ENCODE results near the gene C20orf144.
"Not testable (repeated sequence)": the region's sequence is repeated elsewhere in the genome, so short reads cannot be mapped to it uniquely, and the experiment has no call there.

Gene C20orf144

DNA sequence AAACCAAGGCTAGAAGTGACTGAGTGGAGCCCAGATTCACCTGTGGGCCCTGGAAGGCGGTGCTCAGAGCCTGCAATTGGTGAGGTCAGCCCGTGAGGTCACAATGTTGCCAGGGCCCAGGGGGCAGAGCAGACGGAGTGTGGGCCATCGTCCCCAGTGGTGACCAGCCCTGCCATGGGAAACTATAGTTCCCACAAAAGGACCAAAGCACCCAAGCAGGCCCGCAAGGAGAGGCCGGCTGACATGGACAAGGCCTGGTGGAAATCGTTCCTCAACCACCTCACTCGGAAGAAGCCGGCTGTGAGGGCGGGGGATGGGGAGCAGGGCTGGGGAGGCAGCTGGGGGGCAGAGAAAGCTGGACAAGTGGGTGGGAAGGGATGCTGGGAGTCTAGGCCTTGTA is at the start of gene C20orf144:
Gene C20orf144 (plus strand): TSS at position 156 of the 400 bp plus-strand sequence. CDS start 19 bp downstream, at position 175.
- in situ Hi-C loops (cut with HindIII; ENCODE audit: low sequenced_read_pairs): no loop called here

DNA sequence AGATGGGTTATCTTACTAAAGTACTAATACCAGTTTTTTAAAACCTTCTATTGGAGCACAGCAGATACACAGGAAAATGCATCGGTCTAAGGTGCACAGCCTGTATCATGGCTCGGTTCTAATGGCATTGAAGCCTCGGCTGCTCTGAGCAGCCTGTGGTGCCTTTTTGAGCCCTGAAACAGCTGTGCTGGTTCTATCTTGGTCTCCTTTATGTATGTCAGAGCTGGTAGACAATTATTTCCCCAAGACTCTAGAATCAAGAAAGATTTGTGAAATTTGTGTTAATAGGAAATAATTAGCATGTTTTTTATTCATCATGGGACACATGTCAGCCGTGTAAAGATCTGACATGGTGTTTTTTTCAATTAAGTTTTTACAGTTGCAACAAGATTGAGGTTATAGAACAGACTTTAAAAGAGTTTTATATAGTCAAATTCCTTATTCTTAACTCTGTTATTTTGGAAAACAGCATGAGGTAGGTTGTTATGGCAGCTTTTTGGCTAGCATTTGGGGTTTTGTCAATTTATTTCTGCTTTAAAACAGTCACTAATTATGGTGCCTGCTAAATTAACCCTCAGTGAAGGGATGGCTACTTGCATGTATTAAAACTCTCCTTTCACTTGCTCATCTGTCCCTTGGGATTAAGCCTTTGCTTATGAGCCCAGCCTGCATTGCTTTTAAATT is 40.3 kb upstream of the C20orf144 start:
- in situ Hi-C loops (cut with HindIII; ENCODE audit: low sequenced_read_pairs): no loop called here

DNA sequence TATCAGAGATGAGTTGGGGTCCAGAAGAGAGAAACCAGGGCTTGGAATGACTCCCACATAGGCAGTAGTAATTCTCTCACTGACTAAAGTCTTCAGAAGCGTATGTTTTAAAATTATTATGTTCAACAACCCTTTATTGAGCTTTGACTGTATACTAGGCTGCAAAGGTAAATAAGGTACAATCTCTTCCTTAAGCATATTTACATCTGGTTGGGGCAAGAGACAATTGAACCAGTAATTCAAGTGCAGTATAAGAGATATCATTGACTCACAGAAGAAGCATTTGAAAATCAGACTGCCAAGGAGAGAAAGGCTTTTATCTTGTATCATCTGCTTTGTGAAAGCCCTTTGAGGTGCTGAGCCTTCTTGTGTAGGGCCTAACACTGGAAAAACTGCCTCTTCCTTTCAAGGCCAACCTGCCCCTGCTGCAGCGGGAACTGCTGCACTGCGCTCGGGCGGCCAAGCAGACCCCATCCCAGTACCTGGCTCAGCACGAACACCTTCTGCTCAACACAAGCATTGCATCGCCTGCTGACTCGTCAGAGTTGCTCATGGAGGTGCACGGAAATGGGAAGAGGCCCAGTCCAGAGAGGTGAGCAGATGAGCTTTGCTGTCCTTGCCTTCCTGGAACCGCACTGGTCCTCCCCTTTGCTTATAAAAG is 39.3 kb upstream of the C20orf144 start:
- in situ Hi-C loops (cut with HindIII; ENCODE audit: low sequenced_read_pairs): no loop called here

DNA sequence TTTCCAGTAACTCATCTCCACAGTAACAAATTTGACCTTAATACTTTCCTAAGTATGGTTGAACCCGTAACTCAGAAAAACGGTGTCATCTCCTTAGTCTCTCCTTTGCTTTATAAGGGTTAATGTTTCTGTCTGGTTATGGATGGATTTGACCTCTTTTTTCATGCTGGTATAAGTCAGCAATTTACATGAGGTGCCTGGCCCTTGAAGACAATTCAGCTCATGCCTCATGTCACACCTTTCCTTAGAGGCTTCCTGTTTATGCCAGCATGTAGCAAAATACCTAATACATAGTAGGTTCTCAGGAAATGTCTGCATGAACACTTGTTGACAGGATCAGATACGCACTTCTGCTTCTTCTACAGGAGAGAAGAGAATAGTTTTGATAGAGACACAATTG is 37.7 kb upstream of the C20orf144 start:
- in situ Hi-C loops (cut with HindIII; ENCODE audit: low sequenced_read_pairs): no loop called here

DNA sequence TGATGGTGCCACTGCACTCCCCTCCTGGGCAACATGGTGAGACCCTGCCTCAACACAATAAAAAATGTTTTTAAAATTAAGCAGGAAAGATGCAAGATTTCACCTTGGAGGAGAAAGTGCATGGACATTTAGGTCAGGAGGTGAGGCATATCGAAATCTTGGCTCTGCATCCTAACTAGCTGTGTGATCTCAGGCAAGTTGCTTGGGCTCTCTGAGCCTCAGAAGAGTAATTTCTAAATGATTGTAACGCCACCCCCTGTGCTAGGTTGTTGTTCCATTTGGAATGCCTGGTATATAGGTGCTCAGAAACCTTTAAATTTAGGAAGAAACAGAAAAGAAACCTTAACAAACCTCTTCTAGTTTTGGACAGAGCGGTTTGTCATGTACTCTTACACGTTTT is 35.9 kb upstream of the C20orf144 start:
- in situ Hi-C loops (cut with HindIII; ENCODE audit: low sequenced_read_pairs): no loop called here

DNA sequence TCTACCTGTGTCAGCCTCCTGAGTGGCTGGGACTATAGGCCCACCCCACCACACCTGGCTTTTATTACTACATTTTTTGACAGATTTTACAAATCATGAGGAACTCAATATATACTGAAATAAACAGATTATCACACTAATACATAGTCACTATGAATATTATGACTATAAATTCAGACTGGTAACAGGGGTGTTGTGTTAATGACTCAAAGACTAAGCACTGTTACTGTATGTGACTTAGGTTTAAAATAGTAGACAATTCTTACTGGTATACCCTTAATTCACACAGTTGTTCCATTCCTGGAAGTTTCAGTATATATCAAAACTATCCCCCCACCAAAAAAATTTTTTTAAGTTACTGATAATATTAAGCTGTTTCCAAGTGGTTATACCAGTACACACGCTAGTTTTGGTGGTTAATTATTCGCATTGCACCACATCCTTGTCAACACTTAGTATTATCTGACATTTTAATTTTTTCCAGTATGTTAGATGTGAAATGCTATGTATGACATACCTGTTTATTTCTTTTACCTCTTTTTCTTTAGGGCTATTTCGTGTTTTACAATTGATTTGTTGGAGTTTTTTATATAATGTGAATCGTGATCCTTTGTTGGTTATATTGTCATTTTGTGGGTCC is 34.4 kb upstream of the C20orf144 start:
- in situ Hi-C loops (cut with HindIII; ENCODE audit: low sequenced_read_pairs): no loop called here

DNA sequence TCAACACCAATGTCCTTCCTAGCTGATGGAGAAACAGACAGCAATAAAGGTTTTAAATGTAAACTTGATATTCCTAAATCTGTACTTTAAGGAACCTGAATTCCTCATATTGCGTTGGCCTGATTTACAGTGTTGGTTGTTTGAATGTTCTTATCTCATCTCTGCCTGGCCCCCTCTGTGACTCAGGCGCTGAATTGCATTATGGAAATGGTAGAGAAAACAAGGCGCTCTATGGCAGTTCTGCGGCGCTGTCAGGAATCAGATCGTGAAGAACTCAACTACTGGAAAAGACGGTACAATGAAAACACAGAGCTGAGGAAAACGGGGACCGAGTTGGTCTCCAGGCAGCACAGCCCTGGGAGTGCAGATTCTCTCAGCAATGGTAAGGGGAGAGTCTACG is 32.6 kb upstream of the C20orf144 start:
- in situ Hi-C loops (cut with HindIII; ENCODE audit: low sequenced_read_pairs): no loop called here

DNA sequence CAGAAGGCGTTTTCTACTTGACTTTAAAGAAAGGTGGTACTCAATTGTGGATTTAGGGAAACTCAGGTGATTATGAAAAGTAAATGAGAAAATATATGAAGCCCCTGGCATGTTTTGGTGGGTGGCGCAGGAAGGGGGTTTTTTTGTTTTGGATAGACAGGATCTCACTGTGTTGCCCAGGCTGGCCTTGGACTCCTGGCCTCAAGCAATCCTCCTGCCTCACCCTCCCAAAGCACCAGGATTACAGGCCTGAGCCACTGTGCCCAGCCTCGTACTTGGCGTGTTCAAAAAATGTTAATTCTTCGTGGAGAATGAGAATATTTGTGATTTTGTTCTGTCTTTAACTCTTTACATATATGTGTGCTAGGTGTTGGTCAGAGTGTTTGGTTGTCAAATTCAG is 32.1 kb upstream of the C20orf144 start:
- in situ Hi-C loops (cut with HindIII; ENCODE audit: low sequenced_read_pairs): no loop called here

DNA sequence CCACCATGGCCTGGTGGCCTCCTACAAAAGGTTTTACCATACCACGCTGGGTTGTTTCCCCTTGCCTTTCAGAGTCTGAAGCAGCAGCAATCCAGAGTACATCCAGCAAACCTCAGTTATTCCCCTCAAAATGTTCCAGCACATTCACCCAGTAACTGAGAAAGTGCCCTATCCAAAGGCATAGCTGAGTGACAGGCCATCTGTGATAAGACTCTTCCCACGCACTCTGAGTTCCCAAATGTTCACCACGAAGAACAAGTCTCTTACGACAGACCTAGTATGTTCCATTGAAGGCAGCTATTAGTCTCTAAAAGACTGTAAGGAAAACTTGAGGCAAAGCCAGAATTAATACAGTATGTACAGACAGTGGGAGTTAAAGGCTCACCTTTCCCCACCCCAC is 31.6 kb upstream of the C20orf144 start:
- in situ Hi-C loops (cut with HindIII; ENCODE audit: low sequenced_read_pairs): no loop called here

DNA sequence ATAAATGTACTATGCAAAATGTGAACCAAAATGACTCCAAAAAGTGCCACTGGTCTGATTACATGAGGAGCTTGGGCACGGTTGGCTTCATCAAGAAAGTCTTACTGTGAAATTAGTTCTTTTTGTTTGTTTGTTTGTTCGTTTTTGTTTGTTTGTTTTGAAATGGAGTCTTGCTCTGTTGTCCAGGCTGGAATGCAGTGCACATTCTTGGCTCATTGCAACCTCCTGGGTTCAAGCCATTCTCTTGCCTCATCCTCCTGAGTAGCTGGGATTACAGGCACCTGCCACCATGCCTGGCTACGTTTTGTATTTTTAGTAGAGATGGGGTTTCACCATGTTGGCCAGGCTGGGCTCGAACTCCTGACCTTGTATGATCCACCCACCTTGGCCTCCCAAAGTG is 30.2 kb upstream of the C20orf144 start:
- in situ Hi-C loops (cut with HindIII; ENCODE audit: low sequenced_read_pairs): not testable (repeated sequence)

DNA sequence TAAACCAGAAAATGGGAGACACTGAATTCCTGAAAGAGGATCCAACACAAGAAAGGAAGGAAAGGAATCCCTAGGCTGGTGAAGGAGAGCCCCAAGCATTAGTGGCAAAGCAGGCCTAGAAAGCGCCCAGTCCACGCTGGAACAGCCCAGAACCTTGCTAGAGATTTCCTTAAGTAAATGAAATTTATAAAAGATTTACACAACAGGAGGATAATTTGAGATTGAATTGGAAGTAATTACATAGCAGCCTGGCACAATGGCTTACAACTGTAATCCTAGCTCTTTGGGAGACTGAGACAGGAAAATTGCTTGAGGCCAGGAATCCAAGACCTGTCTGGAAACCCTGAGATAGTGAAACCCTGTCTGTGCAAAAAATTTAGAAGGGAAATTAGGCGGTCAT is 26.8 kb upstream of the C20orf144 start:
- in situ Hi-C loops (cut with HindIII; ENCODE audit: low sequenced_read_pairs): no loop called here

DNA sequence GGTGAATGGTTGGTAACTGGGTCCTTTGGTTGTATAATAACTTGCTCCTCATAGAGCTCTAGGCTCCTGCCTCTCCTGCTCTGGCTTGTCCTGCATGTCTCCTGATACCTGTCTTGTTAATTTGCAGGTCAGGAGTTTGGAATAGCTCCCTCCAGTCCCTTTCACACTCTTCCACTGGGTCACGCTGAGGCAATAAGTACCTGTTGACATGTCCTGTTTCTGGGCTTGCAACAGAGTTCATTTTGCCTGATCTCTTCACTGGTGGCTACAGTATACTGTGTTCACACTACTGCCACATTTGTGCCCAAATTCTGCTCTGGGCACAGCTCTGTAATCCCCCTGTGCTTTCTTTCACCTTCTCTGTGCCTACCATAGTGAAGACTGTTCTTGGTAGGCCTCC is 25.4 kb upstream of the C20orf144 start:
- in situ Hi-C loops (cut with HindIII; ENCODE audit: low sequenced_read_pairs): no loop called here

DNA sequence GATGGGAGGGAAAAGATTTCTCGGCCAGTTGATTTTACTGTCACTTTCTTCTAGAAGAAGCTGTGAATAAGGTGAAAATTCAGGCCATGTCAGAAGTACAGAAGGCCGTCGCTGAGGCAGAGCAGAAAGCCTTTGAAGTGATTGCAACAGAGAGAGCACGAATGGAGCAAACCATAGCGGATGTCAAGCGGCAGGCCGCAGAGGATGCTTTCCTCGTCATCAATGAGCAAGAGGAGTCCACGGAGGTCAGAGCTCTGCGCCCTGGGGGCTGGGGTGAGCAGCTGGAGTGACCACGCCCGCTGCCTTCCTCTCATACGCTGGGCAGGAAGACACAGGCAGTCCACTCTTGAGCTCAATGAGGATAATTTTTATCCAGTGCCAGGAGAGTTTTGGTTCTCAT is 21.8 kb upstream of the C20orf144 start:
- in situ Hi-C loops (cut with HindIII; ENCODE audit: low sequenced_read_pairs): no loop called here

DNA sequence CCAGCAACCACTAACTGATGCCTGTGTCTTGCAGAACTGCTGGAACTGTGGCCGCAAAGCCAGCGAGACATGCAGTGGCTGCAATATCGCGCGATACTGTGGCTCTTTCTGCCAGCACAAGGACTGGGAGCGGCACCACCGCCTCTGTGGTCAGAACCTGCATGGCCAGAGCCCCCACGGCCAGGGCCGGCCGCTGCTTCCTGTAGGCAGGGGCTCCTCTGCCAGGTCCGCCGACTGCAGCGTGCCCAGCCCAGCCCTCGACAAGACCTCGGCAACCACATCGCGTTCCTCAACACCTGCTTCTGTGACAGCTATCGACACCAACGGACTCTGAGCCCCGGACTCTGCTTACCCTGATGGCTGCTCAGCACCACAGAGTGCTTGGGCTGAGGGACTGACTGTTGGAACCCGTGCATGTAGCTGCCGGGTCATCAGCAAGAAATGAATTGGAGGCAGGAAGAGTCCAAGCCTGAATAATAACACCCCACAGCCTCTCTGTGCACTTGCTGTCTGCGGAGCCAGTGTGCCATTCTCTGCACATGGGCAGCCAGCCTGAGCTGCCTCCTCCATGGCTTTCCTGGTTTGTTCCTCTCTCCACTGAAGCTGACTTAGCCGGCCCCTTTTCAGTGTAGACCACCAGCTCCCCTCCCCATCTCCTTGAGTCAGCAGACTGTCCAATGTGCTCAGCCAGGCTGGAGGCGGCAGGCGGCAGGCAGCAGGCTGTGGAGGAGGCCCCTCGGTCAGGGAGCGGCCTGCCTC is 17.6 kb upstream of the C20orf144 start:
- in situ Hi-C loops (cut with HindIII; ENCODE audit: low sequenced_read_pairs): no loop called here

DNA sequence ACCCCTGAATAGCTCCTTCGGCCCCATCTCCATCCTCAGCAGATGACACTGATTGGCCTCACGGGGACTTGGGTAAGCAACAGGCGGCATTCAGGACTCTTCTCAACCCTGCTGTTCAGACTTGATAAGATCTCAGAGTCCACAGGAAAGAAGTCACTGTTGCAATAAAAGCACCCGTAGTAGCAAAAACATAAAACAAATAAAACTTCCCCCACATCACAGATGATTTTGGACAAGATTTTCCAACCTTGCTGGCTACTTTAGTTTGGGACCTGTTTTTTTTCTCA is 17.1 kb upstream of the C20orf144 start:
- in situ Hi-C loops (cut with HindIII; ENCODE audit: low sequenced_read_pairs): no loop called here

DNA sequence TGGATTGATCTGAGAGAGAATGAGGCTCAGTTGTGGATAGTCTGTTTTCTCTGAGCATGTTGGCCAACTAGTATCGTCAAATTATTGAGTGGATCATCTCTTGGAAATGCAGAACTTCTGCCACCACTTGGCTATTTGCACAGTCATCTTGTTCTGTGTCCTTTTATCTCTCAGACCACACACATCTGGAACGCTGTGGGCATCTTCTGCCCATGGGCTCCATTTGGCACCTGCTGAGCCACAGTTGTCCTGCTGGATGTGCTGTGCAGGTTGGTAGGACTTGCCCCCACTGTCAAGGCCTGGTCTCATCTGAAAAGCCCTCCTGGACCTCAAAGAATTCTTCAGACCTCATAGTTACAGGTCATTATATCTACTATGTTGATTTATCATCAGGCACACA is 16.7 kb upstream of the C20orf144 start:
- in situ Hi-C loops (cut with HindIII; ENCODE audit: low sequenced_read_pairs): no loop called here

DNA sequence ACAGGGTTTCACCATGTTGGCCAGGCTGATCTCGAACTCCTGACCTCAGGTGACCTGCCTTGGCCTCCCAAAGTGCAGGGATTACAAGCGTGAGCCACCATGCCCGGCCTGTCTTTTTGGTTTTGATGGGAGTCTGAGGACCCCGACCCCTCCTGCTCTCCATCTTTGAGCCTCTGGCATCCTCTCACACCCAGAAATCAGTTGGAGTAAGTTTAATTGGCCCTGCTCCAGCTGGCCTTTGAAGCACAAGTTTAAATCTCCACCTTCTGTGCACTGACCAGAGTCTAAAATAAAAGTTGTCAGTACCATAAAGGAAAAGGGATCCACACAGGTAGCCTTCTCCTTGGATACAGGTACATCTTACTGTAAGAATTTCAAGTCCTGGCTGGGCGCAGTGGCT is 15.9 kb upstream of the C20orf144 start:
- in situ Hi-C loops (cut with HindIII; ENCODE audit: low sequenced_read_pairs): no loop called here

DNA sequence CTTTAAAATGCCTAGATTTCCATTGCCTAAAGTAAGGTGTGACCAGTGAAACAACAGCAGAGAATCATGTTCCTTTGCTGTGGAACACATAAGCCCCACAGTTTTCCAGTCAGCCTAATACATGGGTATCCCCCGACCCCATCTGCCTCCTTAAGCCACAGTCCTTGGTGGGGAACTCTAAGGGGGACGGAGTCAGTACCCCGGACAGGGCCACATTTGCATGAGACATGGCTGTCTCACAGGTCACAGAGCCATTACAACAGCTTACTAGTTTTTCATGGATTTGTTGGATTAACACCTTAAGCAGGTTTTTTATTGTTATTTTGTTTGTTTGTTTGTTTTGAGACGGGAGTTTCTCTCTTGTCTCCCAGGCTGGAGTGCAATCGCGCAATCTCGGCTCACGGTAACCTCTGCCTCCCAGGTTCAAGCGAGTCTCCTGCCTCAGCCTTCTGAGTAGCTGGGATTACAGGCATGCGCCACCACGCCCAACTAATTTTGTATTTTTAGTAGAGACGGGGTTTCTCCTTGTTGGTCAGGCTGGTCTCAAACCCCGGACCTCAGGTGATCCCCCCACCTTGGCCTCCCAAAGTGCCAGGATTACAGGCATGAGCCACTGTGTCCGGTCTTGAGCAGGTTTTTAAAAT is 15.0 kb upstream of the C20orf144 start:
- in situ Hi-C loops (cut with HindIII; ENCODE audit: low sequenced_read_pairs): not testable (repeated sequence)

DNA sequence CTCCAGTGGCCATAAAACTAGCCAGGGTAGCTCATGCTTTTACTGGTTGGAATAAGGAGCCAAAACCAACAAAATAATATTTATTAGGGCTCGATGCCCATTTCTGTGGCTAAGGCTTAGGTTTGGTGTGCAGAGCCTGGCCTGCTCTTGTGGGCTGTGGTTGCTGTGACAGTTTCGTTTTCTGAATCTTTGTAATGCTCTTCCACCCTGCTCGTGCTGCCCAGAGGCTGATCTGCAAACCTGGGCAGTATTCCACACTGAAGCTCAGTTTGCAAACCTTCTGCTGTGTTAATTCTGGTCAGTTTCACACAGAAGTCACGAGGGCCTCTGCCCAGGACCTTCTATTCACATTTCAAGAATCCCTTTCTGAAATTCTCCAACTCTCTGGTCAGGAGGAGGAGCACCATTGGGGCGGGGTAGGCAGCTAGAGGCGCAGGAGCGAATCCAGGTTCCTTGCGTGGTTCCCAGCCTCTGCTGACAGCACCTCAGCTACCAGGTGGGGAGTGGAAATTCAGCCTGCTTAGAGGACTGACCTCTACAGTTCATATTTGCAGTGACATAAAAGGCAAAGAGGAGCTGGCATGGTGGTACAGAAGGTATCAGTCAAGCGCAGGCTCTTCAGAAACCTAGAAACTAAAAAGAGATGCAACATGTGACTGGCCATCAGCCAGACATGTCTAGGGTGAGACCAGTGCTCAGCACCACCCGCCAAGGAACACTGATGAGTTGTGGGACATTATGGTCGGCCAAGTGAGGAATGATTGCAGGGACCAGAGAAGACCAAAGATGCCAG is 14.3 kb upstream of the C20orf144 start:
- in situ Hi-C loops (cut with HindIII; ENCODE audit: low sequenced_read_pairs): no loop called here

DNA sequence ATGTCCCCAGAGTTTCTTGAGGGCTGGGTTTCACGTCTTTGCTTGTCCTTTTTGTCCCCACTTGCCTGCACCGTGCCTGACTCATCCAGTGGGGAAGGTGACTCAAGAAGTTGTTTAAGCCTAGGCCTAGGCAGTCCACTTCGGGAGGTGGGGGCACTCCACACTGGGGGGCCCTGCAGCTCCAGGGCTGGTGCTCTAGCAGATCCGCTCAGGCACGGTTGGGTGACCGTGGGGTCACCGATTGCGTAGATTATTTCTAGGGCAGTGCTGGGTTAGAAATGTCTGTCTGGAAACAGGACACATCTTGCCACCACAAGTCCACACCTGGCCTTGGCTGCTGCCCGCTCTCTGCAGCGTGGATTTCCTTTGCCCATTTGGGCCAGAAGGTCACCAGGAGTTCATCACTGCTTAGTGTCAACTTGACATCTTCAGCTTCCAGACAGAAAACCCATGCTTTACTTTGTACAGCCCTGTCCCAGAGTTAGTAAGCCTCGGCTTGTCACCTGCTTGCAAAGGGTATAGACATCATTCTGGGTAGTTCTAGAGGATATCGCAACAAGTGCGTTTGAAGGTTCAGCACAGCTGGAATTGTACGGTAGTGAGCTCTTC is 13.6 kb upstream of the C20orf144 start:
- in situ Hi-C loops (cut with HindIII; ENCODE audit: low sequenced_read_pairs): no loop called here

Data from DLD1 (cell line).